Ectodermal cell (in vitro differentiated cells): Measurements from ENCODE around the gene NAGA.

ENCODE experiments used
- H3K27ac ChIP-seq: 2 replicates; pipeline ENCODE4 v1.7.0; 2013; ENCODE audit warnings: mild to moderate bottlenecking, low read depth, low read length; ENCODE audit not compliant: insufficient read depth, poor library complexity, severe bottlenecking
- H3K27me3 ChIP-seq: 2 replicates; pipeline ENCODE4 v1.7.0; 2013; ENCODE audit warnings: mild to moderate bottlenecking, low read length; ENCODE audit not compliant: insufficient read depth, control insufficient read depth, poor library complexity, severe bottlenecking
- H3K36me3 ChIP-seq: one replicate; pipeline ENCODE4 v1.7.0; 2013; ENCODE audit warnings: low read length; ENCODE audit not compliant: control insufficient read depth, insufficient read depth
- H3K4me1 ChIP-seq: one replicate; pipeline ENCODE4 v1.7.0; 2013; ENCODE audit warnings: low read length; ENCODE audit not compliant: control insufficient read depth, insufficient read depth
- H3K4me3 ChIP-seq: 2 replicates; pipeline ENCODE4 v1.7.0; 2013; ENCODE audit warnings: low read depth, low read length, control low read depth; ENCODE audit not compliant: insufficient read depth
- H3K9me3 ChIP-seq: 2 replicates; pipeline ENCODE4 v1.7.0; 2013; ENCODE audit warnings: mild to moderate bottlenecking, low read length, moderate library complexity; ENCODE audit not compliant: control insufficient read depth
- WGBS, 2 experiments: methylation state at CpG; one replicate each; pipeline ENCODE4 v1.1.7; 2013; ENCODE audit warnings: missing lambda C conversion rate in 2 of 2; 5-methylcytosine and 5-hydroxymethylcytosine counted together

The NAGA gene

GRCh38 chr22:42090596-42091454 lies 20.2 kb upstream of the NAGA start, which contains the start of gene NDUFA6:
TSS of gene NDUFA6 (minus strand) at chr22:42090772. CDS start at chr22:42090744, 28 bp downstream.
- WGBS, 2 experiments: 1% methylated on average over 71 of the region's 71 CpGs
- H3K9me3 ChIP-seq: no peaks in the 10 kb centered on the region
- peak within 1 kb of the TSS; percentile 98 for H3K4me3 ChIP-seq
- H3K4me1 ChIP-seq: no peaks in the 10 kb centered on the region
- H3K27me3 ChIP-seq: peaks cover 4% of the 10 kb centered on the region
- H3K36me3 ChIP-seq: peaks cover 14% of the 10 kb centered on the region
- H3K27ac ChIP-seq: peak within 1 kb of the TSS; percentile 97

DNA sequence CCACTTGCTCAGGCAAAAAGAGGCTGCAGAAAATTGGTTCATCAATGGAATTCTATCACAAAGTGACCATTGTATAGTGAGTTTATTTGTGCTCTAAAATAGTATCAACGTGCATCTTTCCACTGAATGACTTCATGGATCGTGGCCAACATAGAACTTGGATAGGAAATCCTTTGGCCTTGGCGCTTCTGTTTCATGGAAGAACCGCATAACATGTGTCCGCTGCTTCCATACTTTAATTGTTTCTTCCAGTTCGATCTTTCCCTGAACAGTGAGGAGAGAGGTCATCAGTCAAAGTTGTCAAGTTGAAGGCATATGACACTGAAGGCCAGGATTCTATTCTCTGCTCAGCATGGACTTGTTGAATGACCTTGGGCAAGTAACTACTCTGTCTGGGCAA lies 15.4 kb upstream of the NAGA start:
- H3K4me1 ChIP-seq: no peaks in the 10 kb centered on the region
- H3K27me3 ChIP-seq: no peaks in the 10 kb centered on the region
- no peak overlapping the region for H3K27ac ChIP-seq
- H3K4me3 ChIP-seq: no peak overlapping the region
- H3K36me3 ChIP-seq: peaks cover 26% of the 10 kb centered on the region
- WGBS, 2 experiments: 95 to 96% methylated on average over 6 of the region's 6 CpGs
- no peaks in the 10 kb centered on the region for H3K9me3 ChIP-seq

GRCh38 chr22:42084874-42085273 lies 14.3 kb upstream of the NAGA start:
- no peaks in the 10 kb centered on the region for H3K4me1 ChIP-seq
- WGBS, 2 experiments: 90 to 93% methylated on average over 8 of the region's 8 CpGs
- H3K9me3 ChIP-seq: no peaks in the 10 kb centered on the region
- H3K27me3 ChIP-seq: no peaks in the 10 kb centered on the region
- no peak overlapping the region for H3K4me3 ChIP-seq
- no peak overlapping the region for H3K27ac ChIP-seq
- H3K36me3 ChIP-seq: peaks cover 26% of the 10 kb centered on the region

DNA sequence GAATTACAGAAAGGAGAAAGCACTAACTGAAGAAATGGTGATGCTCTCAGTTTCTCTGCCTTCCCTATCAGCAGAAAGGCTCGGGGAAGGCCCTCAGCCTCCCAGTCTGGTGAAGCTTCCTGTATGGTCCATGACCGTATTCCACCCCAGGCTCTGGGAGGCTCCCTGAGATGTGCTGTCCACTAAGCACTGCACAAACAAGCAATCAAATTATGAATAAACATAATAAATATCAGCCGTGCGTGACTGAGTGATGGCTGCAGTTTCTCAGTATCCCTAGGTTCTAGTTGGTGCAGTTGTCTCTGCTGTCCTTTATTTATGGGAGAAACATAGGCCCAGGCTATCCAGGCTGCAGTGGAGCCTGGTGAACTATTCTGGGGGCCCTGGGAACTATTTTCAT lies 12.5 kb upstream of the NAGA start:
- H3K9me3 ChIP-seq: no peaks in the 10 kb centered on the region
- WGBS, 2 experiments: 90 to 94% methylated on average over 4 of the region's 4 CpGs
- H3K4me3 ChIP-seq: no peak overlapping the region
- no peaks in the 10 kb centered on the region for H3K27me3 ChIP-seq
- peaks cover 3% of the 10 kb centered on the region for H3K4me1 ChIP-seq
- no peak overlapping the region for H3K27ac ChIP-seq
- H3K36me3 ChIP-seq: peaks cover 19% of the 10 kb centered on the region

DNA sequence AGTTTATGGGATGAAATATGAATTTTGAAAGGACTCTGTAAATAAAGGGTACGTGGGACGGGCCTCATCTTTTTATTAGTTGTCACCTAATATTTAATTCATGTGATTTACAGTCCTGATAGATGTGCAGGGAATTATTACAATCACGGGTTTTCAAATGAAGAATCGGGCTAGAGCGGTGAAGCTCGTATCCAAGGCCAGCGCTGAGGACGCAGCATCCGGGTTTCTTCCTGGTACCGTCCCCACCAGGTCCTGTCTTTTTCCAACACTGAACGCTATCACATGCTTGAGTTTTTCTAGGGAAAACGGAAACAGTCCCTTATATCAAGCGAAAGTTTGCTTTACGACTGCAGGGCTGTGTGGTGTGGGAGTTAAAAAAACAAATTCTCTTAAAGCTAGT lies 9.7 kb upstream of the NAGA start:
- Histone ChIP-seq H3K9me3 (no peaks in the 10 kb centered on the region), H3K4me1 (peaks cover 3% of the 10 kb centered on the region), H3K36me3 (peaks cover 6% of the 10 kb centered on the region), H3K4me3 (peak overlapping the region; percentile 71), H3K27me3 (no peaks in the 10 kb centered on the region), H3K27ac (no peak overlapping the region)
- 31 to 32% methylated on average over 12 to 14 of the region's 14 CpGs for WGBS, 2 experiments

DNA sequence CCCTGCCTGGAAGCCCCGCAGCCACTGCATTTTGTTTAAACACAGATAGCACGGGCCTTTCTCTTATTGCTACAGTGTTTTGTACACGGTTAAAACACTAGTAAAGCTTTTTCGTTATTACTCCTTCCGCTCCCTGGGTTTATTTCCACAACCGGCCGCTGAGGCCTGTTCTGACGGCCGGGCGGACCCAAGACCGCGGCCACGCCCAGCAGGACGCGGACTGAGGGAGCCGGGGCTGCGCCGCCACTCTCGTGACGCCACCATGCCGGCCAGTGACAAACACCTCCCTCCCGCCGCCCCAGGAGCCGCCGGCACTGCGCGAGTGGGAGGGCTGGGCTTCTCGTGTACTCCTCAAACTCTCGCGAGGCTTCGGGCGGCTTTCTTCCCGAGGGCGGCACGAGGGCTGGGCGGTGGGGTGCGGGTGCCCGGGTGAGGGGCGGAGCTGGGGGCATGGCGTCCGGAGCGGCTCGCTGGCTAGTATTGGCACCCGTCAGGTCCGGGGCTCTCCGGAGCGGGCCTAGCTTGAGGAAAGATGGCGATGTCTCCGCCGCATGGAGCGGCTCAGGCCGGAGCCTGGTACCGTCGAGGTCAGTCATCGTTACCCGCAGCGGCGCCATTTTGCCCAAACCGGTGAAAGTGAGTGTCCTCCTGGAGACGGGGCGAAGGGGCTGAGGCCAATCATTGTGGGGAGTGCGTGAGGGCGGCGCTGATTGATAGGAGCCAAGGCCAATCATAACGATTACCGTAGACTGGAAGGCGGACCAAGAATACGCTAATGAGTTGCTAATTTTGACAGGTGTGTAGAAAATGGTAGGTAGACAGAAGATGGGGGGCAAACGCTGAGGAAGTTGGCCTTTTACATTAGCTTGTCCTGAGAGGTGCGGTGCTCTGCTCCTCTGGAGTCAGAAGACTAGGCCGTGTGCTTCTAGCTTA lies 9.0 kb upstream of the NAGA start, which contains the start of gene SMDT1:
Gene SMDT1, plus strand, starts transcription at position 382 of the 933 bp plus-strand sequence. Its CDS starts 69 bp downstream, at position 451.
- peaks cover 3% of the 10 kb centered on the region for H3K4me1 ChIP-seq
- peak within 1 kb of the TSS; percentile 84 for H3K27ac ChIP-seq
- WGBS, 2 experiments: 2 to 3% methylated on average over 71 of the region's 71 CpGs

GRCh38 chr22:42078469-42079318 lies 8.1 kb upstream of the NAGA start:
- Histone ChIP-seq H3K4me3 (peak overlapping the region; percentile 71), H3K9me3 (no peaks in the 10 kb centered on the region), H3K36me3 (no peaks in the 10 kb centered on the region), H3K27me3 (peaks cover 6% of the 10 kb centered on the region), H3K27ac (peak overlapping the region; percentile 4), H3K4me1 (peaks cover 3% of the 10 kb centered on the region)
- 81 to 82% methylated on average over 24 of the region's 24 CpGs for WGBS, 2 experiments

More for the DNA sequence above, 9.0 kb upstream of the NAGA start, which contains the start of gene SMDT1:
- Histone ChIP-seq H3K4me3 (peak within 1 kb of the TSS; percentile 71), H3K9me3 (no peaks in the 10 kb centered on the region), H3K36me3 (peaks cover 1% of the 10 kb centered on the region), H3K27me3 (no peaks in the 10 kb centered on the region)

- H3K27ac ChIP-seq: no peak overlapping the region
- no peaks in the 10 kb centered on the region for H3K9me3 ChIP-seq
- H3K4me1 ChIP-seq: peaks cover 3% of the 10 kb centered on the region
- WGBS, 2 experiments: 92 to 93% methylated on average over 21 of the region's 21 CpGs
- no peak overlapping the region for H3K4me3 ChIP-seq
- peaks cover 10% of the 10 kb centered on the region for H3K27me3 ChIP-seq
- no peaks in the 10 kb centered on the region for H3K36me3 ChIP-seq
Observed at GRCh38 chr22:42077486-42078125, 7.0 kb upstream of the NAGA start.

DNA sequence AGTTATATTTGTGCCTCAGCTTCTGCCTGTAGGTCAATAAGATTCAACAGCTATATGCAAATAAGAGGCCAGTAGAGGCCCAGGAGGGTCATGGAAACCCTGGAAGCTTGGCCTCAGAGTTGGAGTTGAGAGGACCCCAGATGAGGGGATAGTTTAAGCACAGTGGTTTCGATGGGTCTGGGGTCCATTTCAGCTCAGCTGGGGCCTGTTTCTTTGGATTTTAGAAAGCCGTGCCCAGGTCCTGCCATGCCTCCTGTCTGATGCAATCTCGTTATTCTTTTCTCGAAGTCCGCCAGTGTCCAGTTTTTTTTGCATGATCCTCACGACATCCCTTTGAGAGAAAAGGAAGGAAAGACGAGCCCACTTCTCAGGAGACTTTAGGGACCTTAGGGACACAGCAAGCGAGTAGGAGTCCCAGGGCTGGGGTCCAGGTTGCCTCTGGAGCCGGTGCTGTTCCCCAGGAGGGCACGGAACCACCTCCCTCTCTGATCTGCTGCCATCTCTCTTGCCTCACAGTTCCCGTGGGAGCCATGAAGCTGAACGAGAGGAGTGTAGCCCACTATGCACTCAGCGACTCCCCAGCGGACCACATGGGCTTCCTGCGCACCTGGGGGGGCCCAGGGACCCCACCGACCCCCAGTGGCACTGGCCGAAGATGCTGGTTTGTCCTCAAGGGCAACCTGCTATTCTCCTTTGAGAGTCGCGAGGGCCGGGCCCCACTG lies 6.3 kb upstream of the NAGA start:
- WGBS, 2 experiments: 91 to 94% methylated on average over 20 of the region's 20 CpGs
- Histone ChIP-seq H3K27ac (no peak overlapping the region), H3K9me3 (no peaks in the 10 kb centered on the region), H3K36me3 (no peaks in the 10 kb centered on the region), H3K4me3 (no peak overlapping the region), H3K27me3 (peaks cover 10% of the 10 kb centered on the region), H3K4me1 (peaks cover 3% of the 10 kb centered on the region)
